Heart right ventricle (tissue), 16 donors: ENCODE measurements around the gene OR1J4. TPM values are rescaled to one million over a fixed set of nuclear protein-coding genes. Genes with fewer than 3 reads are reported as not detected.

Source experiments
- ATAC-seq, 8 donors: fragments of 200-7000 bp; cut with Tn5 transposase; one replicate each; pipeline ENCODE4 v1.9.1; 2020; ENCODE audit warnings: mild to moderate bottlenecking in 8 of 8, moderate library complexity in 8 of 8, moderate number of reproducible peaks in 1 of 8
- DNase-seq, 2 donors: peaks; one replicate each; pipeline ENCODE4 v3.0.0-alpha.2; 2020
- H3K27ac ChIP-seq, 10 donors: fragments of 200-600 bp; sonication (generic) in 2 of 10; one replicate each; pipeline versions ENCODE4 v1.5.0 to v1.8.0; 2020 to 2022; ENCODE audit warnings: mild to moderate bottlenecking in 3 of 10
- H3K27me3 ChIP-seq, 7 donors: fragments of 200-600 bp; one replicate each; pipeline ENCODE4 v1.8.0; 2021 to 2022; ENCODE audit warnings: mild to moderate bottlenecking in 2 of 7
- H3K36me3 ChIP-seq, 9 donors: fragments of 200-600 bp; sonication (generic) in 1 of 9; one replicate each; pipeline versions ENCODE4 v1.5.0 to v1.8.0; 2020 to 2022; ENCODE audit warnings: mild to moderate bottlenecking in 2 of 9
- H3K4me1 ChIP-seq, 9 donors: fragments of 200-600 bp; sonication (generic) in 1 of 9; one replicate each; pipeline versions ENCODE4 v1.5.0 to v1.8.0; 2020 to 2022; ENCODE audit warnings: mild to moderate bottlenecking in 4 of 9
- H3K4me3 ChIP-seq, 10 donors: fragments of 200-600 bp; sonication (generic) in 2 of 10; one replicate each; pipeline versions ENCODE4 v1.5.0 to v1.8.0; 2020 to 2022; ENCODE audit warnings: mild to moderate bottlenecking in 7 of 10, moderate library complexity in 2 of 10
- H3K9me3 ChIP-seq, 11 donors: fragments of 200-600 bp in 10 of 11; sonication (generic) in 2 of 11; one replicate each; pipeline versions ENCODE4 v1.5.0 to v1.8.0; 2013 to 2022; ENCODE audit warnings: mild to moderate bottlenecking in 2 of 11, control low read depth in 1 of 11, moderate library complexity in 1 of 11
- WGBS, 2 donors: extraction: QIAGEN DNeasy Blood & Tissue Kit; methylation state at CpG; one replicate each; pipeline ENCODE4 v1.1.7; 2013; ENCODE audit warnings: inconsistent platforms in 1 of 2; 5-methylcytosine and 5-hydroxymethylcytosine counted together
- intact Hi-C, 10 donors: fragments of 100-400 bp; cut with DNase I; formaldehyde crosslinking; loops; one replicate each; pipeline versions ENCODE4 v1.11.1 to v1.14.2; 2022
- polyA plus RNA-seq, 2 donors: library from polyadenylated mRNA; stranded (reverse); fragments of 200-250 nt; gene quantifications; one replicate each; pipeline ENCODE4 v1.2.3, GENCODE V29; 2013
- total RNA-seq, 10 donors: library from RNA; stranded (reverse); fragmentation: NEBNext Ultra II Directional in 3 of 10; extraction: Animal tissue kit (Norgen Biotek cat#: 25700) in 3 of 10; gene quantifications; one replicate each; pipeline versions ENCODE4 v1.2.1 to v1.2.4, GENCODE V29; 2021 to 2023
- TF ChIP-seq, protein P1 (sequence below), 9 donors: fragments of 200-600 bp; sonication (generic) in 2 of 9; IDR thresholded peaks; one replicate each; pipeline versions ENCODE4 v1.5.0 to v1.8.0; 2021 to 2022; ENCODE audit warnings: antibody characterized with exemption in 9 of 9, mild to moderate bottlenecking in 5 of 9, moderate library complexity in 1 of 9
- donor health status: Arrhythmogenic right ventricular cardiomyopathy.
- donor health status: ischemic (EF 13 %, LVEDD 7.1; RV severe dilation, severe dysfunction).
- donor health status: healthy with polysubstance abuse.
- donor health status: DM: no; HTN: yes; CAD: no.
- donor health status: DM: no; HTN: no; CAD: no.
- donor health status: ischemic (EF 25% LVEDD 6.9; RV normal size, moderate dysfunction).
- donor health status: ischemic (EF 25% LVEDD 5.7; RV mildly dilated, moderate dysfunction).
- donor health status: healthy.
- donor health status: DM: yes; HTN: yes; CAD: no.
- donor health status: Ischemic cardiomyopathy.
- donor health status: ischemic (EF 35%, LVEDD 5.7; RV mildly dilated, moderate dysfunction).
- donor health status: nonischemic (EF 11% LVEDD 7.7; RV severe dilation, severe dysfunction).
- donor health status: DM: yes; HTN: yes; CAD: no.
- donor health status: PGD.
- donor health status: ischemic (EF 29% LVEDD 5.4; RV normal size, mild dysfunction).
- donor health status: nonischemic (EF 23%, LVEDD 6.1; RV moderate dilation, normal function).

OR1J4 gene
- total and polyA plus RNA-seq, 12 donors, result not detected

DNA sequence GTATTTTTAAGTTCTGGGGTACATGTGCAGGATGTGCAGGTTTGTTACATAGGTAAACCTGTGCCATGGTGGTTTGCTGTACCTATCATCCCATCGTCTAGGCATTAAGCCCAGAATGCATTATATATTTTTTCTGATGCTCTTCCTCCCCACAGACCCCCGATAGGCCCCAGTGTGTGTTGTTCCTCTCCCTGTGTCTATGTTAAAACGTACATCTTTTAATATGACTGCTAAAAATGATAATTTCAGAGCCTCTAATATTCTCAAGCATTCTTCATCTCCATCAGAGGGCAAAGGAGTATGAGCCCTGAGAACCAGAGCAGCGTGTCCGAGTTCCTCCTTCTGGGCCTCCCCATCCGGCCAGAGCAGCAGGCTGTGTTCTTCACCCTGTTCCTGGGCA, 8.4 kb upstream of the OR1J4 start, which contains the start of gene OR1J2:
Gene OR1J2, plus strand, starts transcription at position 301 of the 400 bp plus-strand sequence. Its CDS starts 0 bp downstream, at position 301.
- H3K9me3 ChIP-seq, result peaks cover 0 to 3% (median 0%) of the 10 kb centered on the region in 11 donors
- TF ChIP-seq, protein P1, sequence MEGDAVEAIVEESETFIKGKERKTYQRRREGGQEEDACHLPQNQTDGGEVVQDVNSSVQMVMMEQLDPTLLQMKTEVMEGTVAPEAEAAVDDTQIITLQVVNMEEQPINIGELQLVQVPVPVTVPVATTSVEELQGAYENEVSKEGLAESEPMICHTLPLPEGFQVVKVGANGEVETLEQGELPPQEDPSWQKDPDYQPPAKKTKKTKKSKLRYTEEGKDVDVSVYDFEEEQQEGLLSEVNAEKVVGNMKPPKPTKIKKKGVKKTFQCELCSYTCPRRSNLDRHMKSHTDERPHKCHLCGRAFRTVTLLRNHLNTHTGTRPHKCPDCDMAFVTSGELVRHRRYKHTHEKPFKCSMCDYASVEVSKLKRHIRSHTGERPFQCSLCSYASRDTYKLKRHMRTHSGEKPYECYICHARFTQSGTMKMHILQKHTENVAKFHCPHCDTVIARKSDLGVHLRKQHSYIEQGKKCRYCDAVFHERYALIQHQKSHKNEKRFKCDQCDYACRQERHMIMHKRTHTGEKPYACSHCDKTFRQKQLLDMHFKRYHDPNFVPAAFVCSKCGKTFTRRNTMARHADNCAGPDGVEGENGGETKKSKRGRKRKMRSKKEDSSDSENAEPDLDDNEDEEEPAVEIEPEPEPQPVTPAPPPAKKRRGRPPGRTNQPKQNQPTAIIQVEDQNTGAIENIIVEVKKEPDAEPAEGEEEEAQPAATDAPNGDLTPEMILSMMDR (IDR thresholded peaks at IDR 0.05), result no peak
- DNase-seq, result no peak
- no peaks in the 10 kb centered on the region for H3K4me1 ChIP-seq
- no peak for ATAC-seq
- H3K36me3 ChIP-seq, result no peaks in the 10 kb centered on the region
- H3K27me3 ChIP-seq, result peaks cover 0 to 15% (median 0%) of the 10 kb centered on the region in 7 donors
- H3K4me3 ChIP-seq, result no peak within 1 kb of the TSS
- 77 to 78% methylated on average over 6 of the region's 6 CpGs for WGBS, 2 donors
- no peak within 1 kb of the TSS for H3K27ac ChIP-seq
- intact Hi-C loops, result no loop called here

DNA sequence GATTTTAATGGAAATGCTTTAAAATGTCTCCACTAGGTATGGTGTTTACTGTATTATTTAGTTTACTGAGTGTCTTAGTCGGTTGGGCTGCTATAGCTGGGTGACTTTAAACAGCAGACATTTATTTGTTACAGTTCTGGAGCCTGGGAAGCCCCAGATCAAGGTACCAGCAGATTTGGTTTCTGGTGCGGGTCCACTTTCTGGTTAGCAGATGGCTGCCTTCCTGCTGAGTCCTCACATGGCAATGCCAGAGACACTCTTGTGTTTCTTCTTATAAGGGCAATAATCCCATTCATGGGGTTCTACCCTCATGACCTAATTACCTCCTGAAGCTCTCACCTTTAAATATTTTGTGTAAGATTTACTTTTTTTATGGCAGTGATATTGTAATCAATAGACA, 715 bp upstream of the OR1J4 start:
- ATAC-seq (no peak), DNase-seq (no peak)
- H3K36me3 ChIP-seq, result no peaks in the 10 kb centered on the region
- H3K9me3 ChIP-seq, result no peaks in the 10 kb centered on the region
- no peak overlapping the region for H3K4me3 ChIP-seq
- 53 to 63% methylated on average over 2 of the region's 2 CpGs for WGBS, 2 donors
- intact Hi-C loops, result no loop called here
- peaks cover 0 to 40% (median 8%) of the 10 kb centered on the region in 7 donors for H3K27me3 ChIP-seq
- no peak overlapping the region for H3K27ac ChIP-seq
- no peaks in the 10 kb centered on the region for H3K4me1 ChIP-seq
- TF ChIP-seq, protein P1 (IDR thresholded peaks at IDR 0.05), result no peak

DNA sequence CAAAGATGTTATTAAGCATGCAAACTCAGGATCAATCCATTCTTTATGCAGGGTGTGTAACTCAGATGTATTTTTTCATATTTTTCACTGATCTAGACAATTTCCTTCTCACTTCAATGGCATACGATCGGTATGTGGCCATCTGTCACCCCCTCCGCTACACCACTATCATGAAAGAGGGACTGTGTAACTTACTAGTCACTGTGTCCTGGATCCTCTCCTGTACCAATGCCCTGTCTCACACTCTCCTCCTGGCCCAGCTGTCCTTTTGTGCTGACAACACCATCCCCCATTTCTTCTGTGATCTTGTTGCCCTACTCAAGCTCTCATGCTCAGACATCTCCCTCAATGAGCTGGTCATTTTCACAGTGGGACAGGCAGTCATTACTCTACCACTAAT, 435 bp downstream of the OR1J4 start:
- no peak for ATAC-seq
- H3K27ac ChIP-seq, result no peak overlapping the region
- peaks cover 0 to 45% (median 9%) of the 10 kb centered on the region in 7 donors for H3K27me3 ChIP-seq
- no peaks in the 10 kb centered on the region for H3K9me3 ChIP-seq
- TF ChIP-seq, protein P1 (IDR thresholded peaks at IDR 0.05), result no peak
- no peaks in the 10 kb centered on the region for H3K36me3 ChIP-seq
- 88% methylated on average over 3 of the region's 3 CpGs for WGBS, 2 donors
- no peak overlapping the region for H3K4me3 ChIP-seq
- DNase-seq, result no peak
- no peaks in the 10 kb centered on the region for H3K4me1 ChIP-seq
- intact Hi-C loops, result no loop called here

DNA sequence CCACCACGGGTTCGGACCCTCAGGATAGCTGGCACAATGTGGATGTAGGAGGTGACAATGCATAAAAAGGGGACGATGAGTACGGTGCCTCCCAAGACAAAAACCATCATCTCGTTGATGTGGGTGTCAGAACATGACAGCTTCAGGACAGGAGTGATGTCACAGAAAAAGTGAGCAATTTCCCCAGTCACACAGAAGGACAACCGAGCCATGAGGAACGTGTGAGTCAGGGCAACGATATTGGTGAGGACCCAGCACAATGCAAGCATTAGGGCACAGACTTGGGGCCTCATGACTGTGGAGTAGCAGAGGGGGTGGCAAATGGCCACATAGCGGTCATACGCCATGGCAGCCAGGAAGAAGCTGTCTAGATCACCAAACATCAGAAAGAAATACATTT, 7.7 kb downstream of the OR1J4 start:
- peaks cover 0 to 19% (median 9%) of the 10 kb centered on the region in 7 donors for H3K27me3 ChIP-seq
- no peaks in the 10 kb centered on the region for H3K9me3 ChIP-seq
- 79 to 83% methylated on average over 10 of the region's 10 CpGs for WGBS, 2 donors
- ATAC-seq (no peak), DNase-seq (no peak)
- no peak overlapping the region for H3K27ac ChIP-seq
- TF ChIP-seq, protein P1 (IDR thresholded peaks at IDR 0.05), result no peak
- no peak overlapping the region for H3K4me3 ChIP-seq
- no peaks in the 10 kb centered on the region for H3K4me1 ChIP-seq
- intact Hi-C loops, result no loop called here
- no peaks in the 10 kb centered on the region for H3K36me3 ChIP-seq
